C4-2B (cell line): ENCODE measurements around the gene PRR36.

Experiments
- ZFX ChIP-seq: fragments of 450-650 bp; IDR thresholded peaks from 2 replicates; pipeline ENCODE4 v1.6.1; 2017
- TF ChIP-seq, protein P1 (sequence below): fragments of 450-650 bp; conservative IDR thresholded peaks from 2 replicates; pipeline ENCODE4 v1.5.1; 2017; ENCODE audit warnings: mild to moderate bottlenecking

- TF ChIP-seq, protein P1, sequence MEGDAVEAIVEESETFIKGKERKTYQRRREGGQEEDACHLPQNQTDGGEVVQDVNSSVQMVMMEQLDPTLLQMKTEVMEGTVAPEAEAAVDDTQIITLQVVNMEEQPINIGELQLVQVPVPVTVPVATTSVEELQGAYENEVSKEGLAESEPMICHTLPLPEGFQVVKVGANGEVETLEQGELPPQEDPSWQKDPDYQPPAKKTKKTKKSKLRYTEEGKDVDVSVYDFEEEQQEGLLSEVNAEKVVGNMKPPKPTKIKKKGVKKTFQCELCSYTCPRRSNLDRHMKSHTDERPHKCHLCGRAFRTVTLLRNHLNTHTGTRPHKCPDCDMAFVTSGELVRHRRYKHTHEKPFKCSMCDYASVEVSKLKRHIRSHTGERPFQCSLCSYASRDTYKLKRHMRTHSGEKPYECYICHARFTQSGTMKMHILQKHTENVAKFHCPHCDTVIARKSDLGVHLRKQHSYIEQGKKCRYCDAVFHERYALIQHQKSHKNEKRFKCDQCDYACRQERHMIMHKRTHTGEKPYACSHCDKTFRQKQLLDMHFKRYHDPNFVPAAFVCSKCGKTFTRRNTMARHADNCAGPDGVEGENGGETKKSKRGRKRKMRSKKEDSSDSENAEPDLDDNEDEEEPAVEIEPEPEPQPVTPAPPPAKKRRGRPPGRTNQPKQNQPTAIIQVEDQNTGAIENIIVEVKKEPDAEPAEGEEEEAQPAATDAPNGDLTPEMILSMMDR, result no peak
- no peak for TF ChIP-seq ZFX
Measured at GRCh38 chr19:7861619-7862412, 12.4 kb downstream of the PRR36 start.
